Measurements from ENCODE around the gene IRAK2. TPM values are rescaled to one million over a fixed set of nuclear protein-coding genes. Genes with fewer than 3 reads are reported as not detected.
"Not testable (repeated sequence)": the region's sequence is repeated elsewhere in the genome, so short reads cannot be mapped to it uniquely, and the experiment has no call there.

IRAK2 gene
- total and polyA plus RNA-seq, 4 donors: 2.9 to 33.1 (median 10.0) TPM

- no peak overlapping the region for H3K4me3 ChIP-seq
- 90 to 93% methylated on average over 4 of the region's 4 CpGs for WGBS, 2 donors
- H3K9ac ChIP-seq (ENCODE audit: insufficient read depth in 1 of 2, low read length in 2 of 2): no peak overlapping the region
- peaks cover 0 to 9% (median 5%) of the 10 kb centered on the region in 5 donors for H3K4me1 ChIP-seq (ENCODE audit: control insufficient read depth in 5 of 5, insufficient read depth in 5 of 5, low read length in 5 of 5)
- H3K36me3 ChIP-seq (ENCODE audit: control insufficient read depth in 4 of 4, insufficient read depth in 4 of 4, low read length in 4 of 4): peaks cover 0 to 3% (median 0%) of the 10 kb centered on the region in 4 donors
- no peaks in the 10 kb centered on the region for H3K9me3 ChIP-seq (ENCODE audit: control insufficient read depth in 4 of 4, insufficient read depth in 3 of 4, low read length in 3 of 4)
- DNase-seq (no peak), ATAC-seq (ENCODE audit: insufficient read depth, low FRiP score) (no peak)
- H3K27ac ChIP-seq (ENCODE audit: low read depth in 1 of 2, low read length in 1 of 2): no peak overlapping the region
- TF ChIP-seq, protein P1, sequence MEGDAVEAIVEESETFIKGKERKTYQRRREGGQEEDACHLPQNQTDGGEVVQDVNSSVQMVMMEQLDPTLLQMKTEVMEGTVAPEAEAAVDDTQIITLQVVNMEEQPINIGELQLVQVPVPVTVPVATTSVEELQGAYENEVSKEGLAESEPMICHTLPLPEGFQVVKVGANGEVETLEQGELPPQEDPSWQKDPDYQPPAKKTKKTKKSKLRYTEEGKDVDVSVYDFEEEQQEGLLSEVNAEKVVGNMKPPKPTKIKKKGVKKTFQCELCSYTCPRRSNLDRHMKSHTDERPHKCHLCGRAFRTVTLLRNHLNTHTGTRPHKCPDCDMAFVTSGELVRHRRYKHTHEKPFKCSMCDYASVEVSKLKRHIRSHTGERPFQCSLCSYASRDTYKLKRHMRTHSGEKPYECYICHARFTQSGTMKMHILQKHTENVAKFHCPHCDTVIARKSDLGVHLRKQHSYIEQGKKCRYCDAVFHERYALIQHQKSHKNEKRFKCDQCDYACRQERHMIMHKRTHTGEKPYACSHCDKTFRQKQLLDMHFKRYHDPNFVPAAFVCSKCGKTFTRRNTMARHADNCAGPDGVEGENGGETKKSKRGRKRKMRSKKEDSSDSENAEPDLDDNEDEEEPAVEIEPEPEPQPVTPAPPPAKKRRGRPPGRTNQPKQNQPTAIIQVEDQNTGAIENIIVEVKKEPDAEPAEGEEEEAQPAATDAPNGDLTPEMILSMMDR (IDR thresholded peaks at IDR 0.05; ENCODE audit: control extremely low read depth, extremely low read depth): no peak
- H3K27me3 ChIP-seq (ENCODE audit: control insufficient read depth in 3 of 3, insufficient read depth in 3 of 3, low read length in 2 of 3): no peaks in the 10 kb centered on the region
These were observed 47.8 kb upstream of the IRAK2 start for GRCh38 chr3:10116928-10117327.

GRCh38 chr3:10119376-10119775 is 45.3 kb upstream of the IRAK2 start:
- TF ChIP-seq, protein P1 (IDR thresholded peaks at IDR 0.05; ENCODE audit: control extremely low read depth, extremely low read depth): no peak
- Histone ChIP-seq H3K4me1 (ENCODE audit: control insufficient read depth in 5 of 5, insufficient read depth in 5 of 5, low read length in 5 of 5) (peaks cover 0 to 9% (median 5%) of the 10 kb centered on the region in 5 donors), H3K9me3 (ENCODE audit: control insufficient read depth in 4 of 4, insufficient read depth in 3 of 4, low read length in 3 of 4) (no peaks in the 10 kb centered on the region), H3K27ac (ENCODE audit: low read depth in 1 of 2, low read length in 1 of 2) (no peak overlapping the region), H3K9ac (ENCODE audit: insufficient read depth in 1 of 2, low read length in 2 of 2) (no peak overlapping the region), H3K27me3 (ENCODE audit: control insufficient read depth in 3 of 3, insufficient read depth in 3 of 3, low read length in 2 of 3) (no peaks in the 10 kb centered on the region), H3K4me3 (no peak overlapping the region), H3K36me3 (ENCODE audit: control insufficient read depth in 4 of 4, insufficient read depth in 4 of 4, low read length in 4 of 4) (peaks cover 0 to 4% (median 2%) of the 10 kb centered on the region in 4 donors)
- ATAC-seq (ENCODE audit: insufficient read depth, low FRiP score) (no peak), DNase-seq (no peak)
- 84 to 93% methylated on average over 4 of the region's 4 CpGs for WGBS, 2 donors

- Histone ChIP-seq H3K4me1 (ENCODE audit: control insufficient read depth in 5 of 5, insufficient read depth in 5 of 5, low read length in 5 of 5) (peaks cover 0 to 9% (median 5%) of the 10 kb centered on the region in 5 donors), H3K27ac (ENCODE audit: low read depth in 1 of 2, low read length in 1 of 2) (no peak overlapping the region), H3K4me3 (no peak overlapping the region), H3K9ac (ENCODE audit: insufficient read depth in 1 of 2, low read length in 2 of 2) (no peak overlapping the region), H3K27me3 (ENCODE audit: control insufficient read depth in 3 of 3, insufficient read depth in 3 of 3, low read length in 2 of 3) (no peaks in the 10 kb centered on the region), H3K9me3 (ENCODE audit: control insufficient read depth in 4 of 4, insufficient read depth in 3 of 4, low read length in 3 of 4) (no peaks in the 10 kb centered on the region), H3K36me3 (ENCODE audit: control insufficient read depth in 4 of 4, insufficient read depth in 4 of 4, low read length in 4 of 4) (peaks cover 4 to 9% (median 5%) of the 10 kb centered on the region in 4 donors)
- 93 to 94% methylated on average over 2 of the region's 2 CpGs for WGBS, 2 donors
- DNase-seq (no peak), ATAC-seq (ENCODE audit: insufficient read depth, low FRiP score) (no peak)
- TF ChIP-seq, protein P1 (IDR thresholded peaks at IDR 0.05; ENCODE audit: control extremely low read depth, extremely low read depth): no peak
These were observed 43.7 kb upstream of the IRAK2 start for GRCh38 chr3:10121064-10121463.

DNA sequence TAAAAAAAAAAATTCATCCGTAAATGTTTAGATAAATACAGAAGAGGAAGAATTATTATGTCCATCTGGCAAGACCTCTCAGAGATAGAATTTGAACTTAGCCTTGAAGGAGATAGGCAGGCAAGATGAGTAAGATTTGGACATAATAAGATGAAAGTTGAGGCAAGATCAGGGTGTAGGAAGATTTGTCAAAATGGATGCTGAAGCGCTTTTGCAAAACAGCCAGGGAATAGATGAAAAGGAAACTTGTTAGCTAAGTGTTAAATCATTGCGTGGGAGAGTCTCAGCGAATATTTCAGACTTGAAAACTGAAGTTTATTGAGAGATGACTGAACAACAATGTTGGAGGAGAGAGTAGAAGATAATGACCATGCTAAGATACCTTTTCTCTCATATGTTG is 42.0 kb upstream of the IRAK2 start:
- peaks cover 8 to 24% (median 15%) of the 10 kb centered on the region in 4 donors for H3K36me3 ChIP-seq (ENCODE audit: control insufficient read depth in 4 of 4, insufficient read depth in 4 of 4, low read length in 4 of 4)
- H3K9me3 ChIP-seq (ENCODE audit: control insufficient read depth in 4 of 4, insufficient read depth in 3 of 4, low read length in 3 of 4): no peaks in the 10 kb centered on the region
- no peak for ATAC-seq (ENCODE audit: insufficient read depth, low FRiP score)
- H3K4me3 ChIP-seq: no peak overlapping the region
- H3K27me3 ChIP-seq (ENCODE audit: control insufficient read depth in 3 of 3, insufficient read depth in 3 of 3, low read length in 2 of 3): no peaks in the 10 kb centered on the region
- DNase-seq: no peak
- H3K4me1 ChIP-seq (ENCODE audit: control insufficient read depth in 5 of 5, insufficient read depth in 5 of 5, low read length in 5 of 5): no peaks in the 10 kb centered on the region
- H3K9ac ChIP-seq (ENCODE audit: insufficient read depth in 1 of 2, low read length in 2 of 2): no peak overlapping the region
- WGBS, 2 donors: 85 to 86% methylated on average over 4 of the region's 4 CpGs
- TF ChIP-seq, protein P1 (IDR thresholded peaks at IDR 0.05; ENCODE audit: control extremely low read depth, extremely low read depth): no peak
- no peak overlapping the region for H3K27ac ChIP-seq (ENCODE audit: low read depth in 1 of 2, low read length in 1 of 2)

GRCh38 chr3:10135872-10136271 is 28.8 kb upstream of the IRAK2 start:
- H3K4me3 ChIP-seq; ATAC-seq (ENCODE audit: insufficient read depth, low FRiP score); H3K36me3 ChIP-seq (ENCODE audit: control insufficient read depth in 4 of 4, insufficient read depth in 4 of 4, low read length in 4 of 4); H3K4me1 ChIP-seq (ENCODE audit: control insufficient read depth in 5 of 5, insufficient read depth in 5 of 5, low read length in 5 of 5); H3K27ac ChIP-seq (ENCODE audit: low read depth in 1 of 2, low read length in 1 of 2); H3K9ac ChIP-seq (ENCODE audit: insufficient read depth in 1 of 2, low read length in 2 of 2); H3K27me3 ChIP-seq (ENCODE audit: control insufficient read depth in 3 of 3, insufficient read depth in 3 of 3, low read length in 2 of 3); H3K9me3 ChIP-seq (ENCODE audit: control insufficient read depth in 4 of 4, insufficient read depth in 3 of 4, low read length in 3 of 4); DNase-seq: not testable (repeated sequence)
- 89 to 91% methylated on average over 9 of the region's 9 CpGs for WGBS, 2 donors

Data from lung (tissue), 12 donors.